ENCODE measurements around the gene SETX.
"Not testable (repeated sequence)": the region's sequence is repeated elsewhere in the genome, so short reads cannot be mapped to it uniquely, and the experiment has no call there.

The SETX gene

GRCh38 chr9:132287256-132287760 is 67.5 kb downstream of the SETX start:
- no peak for DNase-seq (ENCODE audit: low spot score)

- DNase-seq (ENCODE audit: low spot score) = no peak
Measured at GRCh38 chr9:132283863-132284262, 70.9 kb downstream of the SETX start.

DNA sequence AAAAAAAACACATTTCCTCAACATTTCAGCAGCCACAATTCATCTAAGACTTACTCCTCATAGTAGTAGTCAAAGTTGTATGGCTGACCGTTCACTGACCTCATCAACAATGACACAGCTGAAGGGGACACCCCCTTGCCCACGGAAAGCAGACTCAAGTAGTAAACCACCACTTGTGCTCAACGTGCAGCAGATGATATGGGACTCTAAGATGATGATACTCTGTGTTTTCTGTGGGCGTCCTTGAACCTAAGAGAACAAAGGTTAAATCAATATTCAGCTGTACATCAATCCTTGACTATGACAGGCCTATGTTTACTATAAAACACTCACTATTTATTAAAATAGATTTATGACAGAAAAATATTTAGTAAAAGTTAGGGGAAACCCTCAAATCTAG is 71.6 kb downstream of the SETX start:
- DNase-seq (ENCODE audit: low spot score) = no peak

DNA sequence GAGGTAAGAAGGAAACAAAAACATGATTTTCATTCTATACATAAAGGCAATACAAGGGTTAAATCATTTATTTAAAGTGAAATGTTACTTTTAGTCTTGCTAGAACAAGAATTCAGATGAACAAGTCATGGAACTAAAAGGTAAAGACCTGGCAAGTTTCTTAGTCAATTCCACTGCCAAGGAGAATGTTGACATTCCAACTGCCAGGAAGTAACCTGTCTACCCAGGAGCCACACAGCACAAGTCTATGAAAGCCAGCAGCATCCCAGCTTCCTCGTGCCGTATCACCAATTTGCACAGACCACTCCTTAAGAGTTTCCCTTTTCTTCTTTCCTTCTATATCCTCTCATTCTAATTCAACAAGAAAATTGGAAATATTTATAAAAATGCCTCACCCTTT is 79.9 kb downstream of the SETX start:
- no peak for DNase-seq (ENCODE audit: low spot score)

GRCh38 chr9:132269704-132270516 is 84.9 kb downstream of the SETX start:
- not testable (repeated sequence) for DNase-seq (ENCODE audit: low spot score)

DNA sequence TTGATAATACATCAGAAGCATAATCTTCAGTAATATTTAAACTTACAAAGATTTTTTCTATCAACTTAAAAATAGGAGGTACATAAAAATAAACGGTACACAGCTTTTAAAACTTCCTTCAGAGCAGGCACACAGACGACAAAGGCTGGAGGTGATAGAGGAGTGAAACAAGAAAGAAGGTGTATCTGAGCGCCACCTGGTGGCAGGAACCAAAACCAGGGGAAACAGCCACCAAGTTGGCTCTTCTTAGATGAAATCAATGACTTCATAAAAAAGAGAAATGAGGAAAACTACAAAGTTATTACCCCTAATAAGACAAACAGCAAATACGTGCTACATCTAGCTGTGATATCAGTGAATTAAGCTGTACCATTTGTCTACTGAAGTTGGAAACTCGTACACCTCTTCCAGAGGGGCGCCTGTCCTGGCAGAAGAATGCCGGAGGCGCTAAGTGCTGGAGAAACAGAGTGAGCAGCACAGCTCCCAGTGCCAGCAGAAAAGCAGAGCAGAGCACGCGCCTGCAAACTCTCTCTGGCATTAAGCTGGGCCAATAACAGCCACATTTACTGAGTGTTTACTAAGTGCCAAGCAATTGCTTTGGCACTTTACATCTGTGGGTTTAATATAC is 85.9 kb downstream of the SETX start:
- DNase-seq (ENCODE audit: low spot score) = peak; percentile 58

DNA sequence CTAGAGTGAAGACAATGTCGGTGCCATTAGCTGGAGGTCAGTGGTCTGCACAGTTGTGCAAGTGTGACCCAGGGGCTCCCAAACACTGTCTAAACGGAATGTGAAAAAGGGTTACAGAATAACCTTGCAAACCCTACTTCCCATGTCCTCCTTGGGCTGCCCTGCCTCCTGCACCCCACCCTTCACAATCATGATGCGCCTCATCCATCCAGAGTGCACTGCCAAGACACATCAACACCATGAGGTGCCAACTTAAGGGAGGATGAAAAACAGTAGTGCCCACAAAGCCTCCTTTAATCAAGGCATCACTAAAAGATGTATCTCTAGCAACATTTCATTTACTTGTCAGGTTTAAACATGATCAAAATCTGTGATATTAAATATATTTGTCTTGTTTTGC is 87.1 kb downstream of the SETX start:
- DNase-seq (ENCODE audit: low spot score) = no peak

GRCh38 chr9:132266017-132266416 is 88.8 kb downstream of the SETX start:
- DNase-seq (ENCODE audit: low spot score) = no peak

GRCh38 chr9:132260846-132261245 is 93.9 kb downstream of the SETX start:
- no peak for DNase-seq (ENCODE audit: low spot score)

DNA sequence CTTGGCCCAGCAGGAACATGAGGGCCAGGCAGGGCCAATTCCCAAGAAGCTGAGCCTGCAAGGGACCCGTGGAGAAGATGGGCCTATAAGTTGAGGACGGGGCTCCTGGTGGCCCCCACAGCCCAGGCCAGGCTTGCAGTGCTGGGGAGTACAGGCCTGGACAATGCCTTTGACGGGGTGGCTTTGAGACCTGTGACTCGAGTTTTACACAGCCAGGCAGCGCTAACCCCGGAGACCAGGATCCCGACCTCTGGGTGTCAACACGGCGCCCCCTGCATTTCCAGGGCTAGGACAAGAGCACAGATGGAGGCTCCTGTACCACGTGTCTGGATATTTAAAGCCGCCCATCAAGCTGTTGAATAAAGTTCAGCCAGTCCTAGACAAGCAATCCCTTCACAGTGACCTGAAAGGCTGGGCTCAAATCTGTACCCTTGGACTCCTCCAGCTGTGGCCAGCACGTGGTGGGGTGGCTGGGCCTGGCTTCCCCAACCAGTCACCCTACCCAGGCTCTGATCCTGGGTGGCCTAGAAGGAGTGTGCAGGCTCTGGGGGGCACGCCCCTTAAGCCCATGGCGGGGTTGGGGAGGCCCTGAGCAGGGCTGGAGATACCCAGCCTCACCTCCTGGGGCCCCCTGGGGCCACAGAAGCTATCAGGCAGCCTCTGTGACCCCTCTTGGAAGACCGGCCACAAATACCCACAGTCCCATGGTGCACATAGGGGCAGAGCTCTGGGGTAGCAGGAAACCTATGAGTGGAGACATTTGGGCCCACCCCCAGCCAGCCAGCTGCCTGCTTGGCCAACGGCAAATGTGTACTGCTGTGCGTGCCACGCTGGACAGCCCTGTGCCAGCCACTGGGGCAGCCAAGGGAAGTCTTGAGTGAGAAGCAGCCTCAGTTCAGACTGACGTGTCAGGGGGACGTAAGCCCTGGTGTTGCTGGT is 104.2 kb downstream of the SETX start:
- DNase-seq (ENCODE audit: low spot score) = no peak

- no peak for DNase-seq (ENCODE audit: low spot score)
Measured at GRCh38 chr9:132249690-132250089, 105.1 kb downstream of the SETX start.

GRCh38 chr9:132249123-132249522 is 105.7 kb downstream of the SETX start:
- DNase-seq (ENCODE audit: low spot score) = no peak

- DNase-seq (ENCODE audit: low spot score) = no peak
Measured at GRCh38 chr9:132247942-132248341, 106.8 kb downstream of the SETX start.

GRCh38 chr9:132245465-132245864 is 109.3 kb downstream of the SETX start:
- no peak for DNase-seq (ENCODE audit: low spot score)

DNA sequence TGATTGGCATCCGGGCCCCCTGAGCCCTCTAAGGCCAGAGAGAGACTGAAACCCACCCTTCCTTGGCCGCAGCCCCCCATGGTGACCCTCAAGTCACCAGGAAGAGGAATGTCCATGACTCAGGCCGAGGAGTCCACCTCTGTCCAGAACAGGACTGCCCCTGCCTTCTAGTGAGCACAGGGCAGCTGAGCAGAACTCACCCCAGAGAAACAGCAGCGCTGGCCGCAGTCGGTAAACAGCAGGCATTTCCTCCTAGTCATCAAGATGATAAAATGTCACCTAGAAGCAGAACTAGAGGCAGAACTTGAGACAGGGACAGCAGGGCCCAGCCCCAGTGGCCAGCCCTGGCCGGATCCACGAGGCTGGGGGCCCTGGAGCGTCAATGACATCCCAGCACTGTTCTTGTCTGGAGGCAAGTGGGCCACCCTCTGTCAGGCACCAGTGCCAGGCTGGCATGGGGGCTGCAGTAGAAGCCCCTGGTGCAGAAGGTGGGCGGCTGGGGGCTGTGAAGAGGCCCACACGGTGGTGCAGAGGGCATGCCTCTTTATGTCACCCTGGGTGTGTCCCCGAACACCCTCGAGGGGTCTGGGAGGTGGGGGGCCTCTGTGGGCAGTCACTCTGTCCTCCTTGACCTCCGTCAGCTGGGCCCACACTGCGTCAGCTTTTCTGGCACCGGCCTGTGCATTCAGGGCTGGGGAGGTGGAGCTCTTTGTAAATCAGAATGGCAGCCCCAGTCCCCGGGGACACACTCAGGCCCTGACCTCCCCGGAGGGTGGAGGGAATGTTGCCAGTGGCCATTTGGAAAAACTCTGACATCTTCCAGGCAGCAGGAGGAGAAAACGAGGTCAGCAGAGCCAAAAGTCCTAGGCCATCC is 110.0 kb downstream of the SETX start:
- no peak for DNase-seq (ENCODE audit: low spot score)

DNA sequence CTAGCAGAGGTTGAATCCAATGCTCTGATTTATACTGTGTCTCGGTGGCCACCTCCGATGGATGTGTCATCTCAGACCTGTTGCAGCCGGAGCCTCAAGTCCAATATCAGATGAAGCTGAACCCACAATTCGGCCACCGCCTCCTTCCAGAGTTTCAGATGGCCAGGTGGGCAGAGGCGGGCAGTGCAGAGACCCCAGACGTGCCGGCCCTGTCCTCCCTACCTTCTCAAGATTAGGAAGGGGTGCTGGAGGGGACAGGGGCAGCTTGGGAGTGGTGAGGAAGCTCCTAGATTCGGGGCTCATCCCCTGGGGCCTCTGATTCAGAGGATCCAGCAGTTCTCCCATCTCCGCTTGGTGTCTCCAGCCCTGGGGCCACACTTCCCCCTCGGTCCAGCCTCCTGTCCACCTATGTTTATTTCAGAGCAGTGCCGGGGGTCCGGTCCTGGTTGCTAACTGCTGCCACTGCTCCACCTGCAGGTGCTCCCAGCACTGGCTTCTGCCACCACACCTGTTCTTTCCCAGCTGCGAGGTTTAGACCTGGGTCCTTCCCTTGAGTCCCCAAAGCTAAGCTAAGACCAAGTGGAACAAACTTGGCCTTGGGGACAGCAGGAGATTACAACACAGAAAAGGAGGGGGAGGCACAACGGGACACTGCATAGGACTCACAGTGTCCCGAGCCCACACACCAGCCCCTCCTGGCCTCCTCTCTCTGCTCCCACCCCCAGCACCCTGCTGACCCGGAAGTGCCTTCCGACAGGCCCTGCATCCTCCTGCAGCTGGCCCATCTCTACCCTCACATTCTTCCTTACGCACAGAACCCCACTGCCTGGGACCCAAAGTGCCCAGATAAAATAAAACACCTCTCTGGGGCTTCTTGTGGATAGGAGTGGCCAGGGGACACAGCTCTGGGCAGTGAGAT is 111.4 kb downstream of the SETX start:
- no peak for DNase-seq (ENCODE audit: low spot score)

DNA sequence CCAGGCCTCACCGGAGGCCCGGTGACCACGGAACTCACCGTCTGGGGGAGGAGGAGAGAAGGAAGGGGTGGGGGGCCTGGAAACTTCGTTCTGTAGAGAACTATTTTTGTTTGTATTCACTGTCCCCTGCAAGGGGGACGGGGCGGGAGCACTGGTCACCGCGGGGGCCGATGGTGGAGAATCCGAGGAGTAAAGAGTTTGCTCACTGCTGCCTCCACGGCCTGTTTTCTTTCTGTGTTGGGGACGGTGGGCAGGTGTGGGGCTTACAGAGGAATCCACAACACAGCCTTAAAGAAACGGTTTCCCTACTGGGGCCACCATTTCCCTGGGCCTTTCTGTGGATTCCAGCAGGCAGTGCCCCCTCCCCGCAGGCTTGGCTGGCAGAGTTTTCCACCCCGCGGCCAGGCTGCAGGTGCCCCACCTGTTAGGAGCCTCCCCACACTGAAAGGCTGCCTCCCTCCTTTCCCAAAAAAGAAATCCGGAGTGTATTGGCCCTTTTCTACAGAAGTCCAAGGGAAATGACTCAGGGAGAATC is 112.1 kb downstream of the SETX start:
- no peak for DNase-seq (ENCODE audit: low spot score)

- peak; percentile 23 for DNase-seq (ENCODE audit: low spot score)
Measured at GRCh38 chr9:132241840-132242620, 112.8 kb downstream of the SETX start.

DNA sequence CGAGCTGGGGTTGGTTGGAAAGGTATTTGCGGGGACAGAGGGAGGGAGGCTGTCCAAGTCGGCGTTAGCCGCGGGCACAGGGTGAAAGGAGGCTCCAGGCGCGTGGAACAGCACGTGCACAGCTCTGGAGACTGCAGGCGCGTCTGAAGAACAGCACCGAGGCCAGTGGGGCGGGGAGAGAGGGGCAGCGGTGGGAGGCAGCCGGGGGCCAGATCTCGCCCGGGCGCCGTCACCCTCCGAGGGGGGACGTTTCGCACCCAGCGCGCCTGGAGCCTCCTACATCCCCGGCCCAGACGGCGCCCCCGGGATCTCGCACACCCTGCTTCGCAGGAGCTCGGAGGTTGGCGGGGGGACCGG is 113.3 kb downstream of the SETX start:
- no peak for DNase-seq (ENCODE audit: low spot score)
